ENCODE measurements around the gene ART5. TPM values are rescaled to one million over a fixed set of nuclear protein-coding genes. Genes with fewer than 3 reads are reported as not detected.
A peak's percentile ranks its signal among the peaks of the same experiment; 100 is the strongest.

The ART5 gene
- total RNA-seq, 5 donors from 2014 or later (not counting 1 experiment from before 2014, with no cell fraction given), result not detected

DNA sequence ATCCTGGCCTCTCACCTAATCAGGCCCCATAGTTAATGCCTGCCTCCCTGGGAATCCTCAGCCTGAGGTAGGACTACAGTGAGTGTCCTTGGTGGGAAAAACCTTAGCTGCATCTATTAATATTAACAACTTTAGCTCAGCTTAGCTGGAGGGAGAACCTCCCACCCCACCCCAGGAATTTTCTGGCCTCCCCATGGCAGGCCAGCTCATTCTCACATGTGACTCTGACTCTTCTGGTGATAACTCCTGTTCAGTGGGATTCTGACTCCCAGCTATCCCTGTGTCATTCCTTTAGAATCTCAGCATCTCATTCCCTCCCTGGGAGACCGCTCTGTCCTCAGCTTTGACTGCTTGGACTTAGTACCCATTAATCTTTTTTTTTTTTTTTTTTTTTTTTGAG lies 14.5 kb downstream of the ART5 start:
- no peaks in the 10 kb centered on the region for H3K36me3 ChIP-seq (ENCODE audit: control insufficient read depth in 2 of 2, extremely low read depth in 1 of 2, insufficient read depth in 1 of 2, low read length in 1 of 2)
- peaks cover 0 to 4% of the 10 kb centered on the region in 2 donors for H3K27me3 Mint-ChIP-seq
- CTCF ChIA-PET, result no interaction called here
- no peak overlapping the region for H3K27ac Mint-ChIP-seq
- H3K9me3 Mint-ChIP-seq, result no peaks in the 10 kb centered on the region
- no peaks in the 10 kb centered on the region for H3K27me3 ChIP-seq (replicated peaks in 1 of 2; ENCODE audit: control insufficient read depth in 2 of 2, extremely low read depth in 1 of 2, insufficient read depth in 2 of 2, low read length in 1 of 2)
- DNase-seq, result no peak
- H3K27ac ChIP-seq (ENCODE audit: low read length), result no peak overlapping the region
- no CpG with 5 or more reads among the region's 1 CpG for WGBS (ENCODE audit: insufficient coverage)
- POLR2A ChIA-PET, result no interaction called here
- H3K4me3 Mint-ChIP-seq, result no peak overlapping the region
- peaks cover 0 to 2% of the 10 kb centered on the region in 2 experiments for H3K4me1 ChIP-seq (ENCODE audit: control insufficient read depth in 1 of 2, extremely low read depth in 1 of 2, insufficient read depth in 2 of 2, low read length in 2 of 2)
- no peaks in the 10 kb centered on the region for H3K36me3 Mint-ChIP-seq
- H3K9me3 ChIP-seq, result no peaks in the 10 kb centered on the region
- no peak overlapping the region for H3K4me3 ChIP-seq (ENCODE audit: control insufficient read depth in 1 of 2, extremely low read depth in 1 of 2, low read length in 1 of 2)
- ATAC-seq (replicated peaks in 1 of 4), result no peak
- peaks cover 1 to 10% (median 9%) of the 10 kb centered on the region in 3 donors for H3K4me1 Mint-ChIP-seq

- Mint-ChIP-seq H3K27me3 (peaks cover 0 to 4% of the 10 kb centered on the region in 2 donors), H3K27ac (no peak overlapping the region), H3K4me3 (no peak overlapping the region), H3K4me1 (peaks cover 1 to 10% (median 9%) of the 10 kb centered on the region in 3 donors), H3K36me3 (no peaks in the 10 kb centered on the region), H3K9me3 (no peaks in the 10 kb centered on the region)
- Histone ChIP-seq H3K4me1 (ENCODE audit: control insufficient read depth in 1 of 2, extremely low read depth in 1 of 2, insufficient read depth in 2 of 2, low read length in 2 of 2) (peaks cover 0 to 2% of the 10 kb centered on the region in 2 experiments), H3K4me3 (ENCODE audit: control insufficient read depth in 1 of 2, extremely low read depth in 1 of 2, low read length in 1 of 2) (no peak overlapping the region), H3K27ac (ENCODE audit: low read length) (no peak overlapping the region), H3K27me3 (replicated peaks in 1 of 2; ENCODE audit: control insufficient read depth in 2 of 2, extremely low read depth in 1 of 2, insufficient read depth in 2 of 2, low read length in 1 of 2) (no peaks in the 10 kb centered on the region), H3K9me3 (no peaks in the 10 kb centered on the region), H3K36me3 (ENCODE audit: control insufficient read depth in 2 of 2, extremely low read depth in 1 of 2, insufficient read depth in 1 of 2, low read length in 1 of 2) (no peaks in the 10 kb centered on the region)
- WGBS (ENCODE audit: insufficient coverage), result 49% methylated on average over 18 of the region's 23 CpGs
- ChIA-PET POLR2A (no interaction called here), CTCF (no interaction called here)
- DNase-seq, result peak in 4 of 35 experiments; percentile 11 to 26 (median 18)
- peak in 2 of 4 experiments; percentile 40 to 60 for ATAC-seq (replicated peaks in 1 of 4)
Observed at GRCh38 chr11:3626250-3626960, 15.4 kb downstream of the ART5 start.

GRCh38 chr11:3623767-3624458 lies 17.9 kb downstream of the ART5 start:
- no peak overlapping the region for H3K27ac ChIP-seq (ENCODE audit: low read length)
- WGBS (ENCODE audit: insufficient coverage), result 50% methylated on average over 2 of the region's 8 CpGs
- DNase-seq (no peak), ATAC-seq (replicated peaks in 1 of 4) (no peak)
- Mint-ChIP-seq H3K27me3 (peaks cover 0 to 4% of the 10 kb centered on the region in 2 donors), H3K4me1 (peaks cover 1 to 10% (median 9%) of the 10 kb centered on the region in 3 donors), H3K4me3 (no peak overlapping the region), H3K9me3 (no peaks in the 10 kb centered on the region), H3K27ac (no peak overlapping the region), H3K36me3 (no peaks in the 10 kb centered on the region)
- H3K27me3 ChIP-seq (replicated peaks in 1 of 2; ENCODE audit: control insufficient read depth in 2 of 2, extremely low read depth in 1 of 2, insufficient read depth in 2 of 2, low read length in 1 of 2), result no peaks in the 10 kb centered on the region
- H3K36me3 ChIP-seq (ENCODE audit: control insufficient read depth in 2 of 2, extremely low read depth in 1 of 2, insufficient read depth in 1 of 2, low read length in 1 of 2), result no peaks in the 10 kb centered on the region
- CTCF ChIA-PET, result interaction anchor here in 1 of 2 donors (0.5 kb wide), 1 partner anchor 158 kb away, joined by 4 read pairs; no protein-coding TSS in a partner anchor
- POLR2A ChIA-PET, result no interaction called here
- H3K4me3 ChIP-seq (ENCODE audit: control insufficient read depth in 1 of 2, extremely low read depth in 1 of 2, low read length in 1 of 2), result no peak overlapping the region
- peaks cover 0 to 2% of the 10 kb centered on the region in 2 experiments for H3K4me1 ChIP-seq (ENCODE audit: control insufficient read depth in 1 of 2, extremely low read depth in 1 of 2, insufficient read depth in 2 of 2, low read length in 2 of 2)
- H3K9me3 ChIP-seq, result no peaks in the 10 kb centered on the region

DNA sequence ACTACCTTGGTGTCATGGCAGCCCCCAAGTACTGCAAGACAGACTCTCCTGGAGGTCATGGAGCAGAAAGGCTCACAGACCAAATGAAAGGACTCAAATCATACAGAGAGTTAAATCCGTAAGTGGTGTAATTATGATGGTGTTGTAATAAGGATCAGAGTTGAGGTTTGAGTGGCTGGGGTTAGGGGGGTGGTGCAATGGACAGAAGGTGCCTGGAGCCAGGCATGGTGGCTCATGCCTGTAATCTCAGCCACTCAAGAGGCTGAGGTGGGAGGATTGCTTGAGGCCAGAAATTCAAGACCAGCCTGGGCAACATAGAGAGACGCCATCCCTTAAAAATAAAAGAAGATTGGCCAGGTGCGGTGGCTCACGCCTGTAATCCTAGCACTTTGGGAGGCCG lies 18.7 kb downstream of the ART5 start:
- ChIA-PET CTCF (no interaction called here), POLR2A (no interaction called here)
- Histone ChIP-seq H3K4me3 (ENCODE audit: control insufficient read depth in 1 of 2, extremely low read depth in 1 of 2, low read length in 1 of 2) (no peak overlapping the region), H3K27ac (ENCODE audit: low read length) (no peak overlapping the region), H3K9me3 (no peaks in the 10 kb centered on the region), H3K4me1 (ENCODE audit: control insufficient read depth in 1 of 2, extremely low read depth in 1 of 2, insufficient read depth in 2 of 2, low read length in 2 of 2) (peaks cover 0 to 2% of the 10 kb centered on the region in 2 experiments), H3K27me3 (replicated peaks in 1 of 2; ENCODE audit: control insufficient read depth in 2 of 2, extremely low read depth in 1 of 2, insufficient read depth in 2 of 2, low read length in 1 of 2) (no peaks in the 10 kb centered on the region), H3K36me3 (ENCODE audit: control insufficient read depth in 2 of 2, extremely low read depth in 1 of 2, insufficient read depth in 1 of 2, low read length in 1 of 2) (no peaks in the 10 kb centered on the region)
- Mint-ChIP-seq H3K4me3 (no peak overlapping the region), H3K27me3 (peaks cover 0 to 4% of the 10 kb centered on the region in 2 donors), H3K36me3 (no peaks in the 10 kb centered on the region), H3K27ac (no peak overlapping the region), H3K9me3 (no peaks in the 10 kb centered on the region), H3K4me1 (peaks cover 1 to 10% (median 9%) of the 10 kb centered on the region in 3 donors)
- 89% methylated on average over 5 of the region's 5 CpGs for WGBS (ENCODE audit: insufficient coverage)
- ATAC-seq (replicated peaks in 1 of 4) (no peak), DNase-seq (no peak)

DNA sequence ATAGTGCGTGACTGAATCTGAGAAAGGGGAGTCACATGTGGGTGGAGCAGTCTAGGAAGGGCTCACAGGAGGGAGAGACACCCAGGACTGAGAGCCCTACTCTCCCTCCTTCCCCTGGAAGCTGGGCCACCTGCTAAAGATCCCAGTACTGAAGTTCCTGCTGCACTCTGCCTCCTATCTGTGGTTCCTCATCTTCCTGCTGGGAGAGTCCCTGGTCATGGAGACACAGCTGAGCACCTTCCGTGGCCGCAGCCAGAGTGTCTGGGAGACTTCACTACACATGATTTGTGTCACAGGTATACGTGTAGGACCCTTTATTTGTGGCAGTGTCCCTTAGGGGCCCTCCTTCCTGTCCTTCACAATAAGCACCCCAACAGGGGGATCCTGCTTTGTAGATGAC lies 19.3 kb downstream of the ART5 start:
- ATAC-seq (replicated peaks in 1 of 4) (no peak), DNase-seq (no peak)
- peaks cover 0 to 4% of the 10 kb centered on the region in 2 donors for H3K27me3 Mint-ChIP-seq
- H3K4me1 Mint-ChIP-seq, result peaks cover 1 to 10% (median 9%) of the 10 kb centered on the region in 3 donors
- Histone ChIP-seq H3K27me3 (replicated peaks in 1 of 2; ENCODE audit: control insufficient read depth in 2 of 2, extremely low read depth in 1 of 2, insufficient read depth in 2 of 2, low read length in 1 of 2) (no peaks in the 10 kb centered on the region), H3K27ac (ENCODE audit: low read length) (no peak overlapping the region), H3K36me3 (ENCODE audit: control insufficient read depth in 2 of 2, extremely low read depth in 1 of 2, insufficient read depth in 1 of 2, low read length in 1 of 2) (no peaks in the 10 kb centered on the region), H3K4me3 (ENCODE audit: control insufficient read depth in 1 of 2, extremely low read depth in 1 of 2, low read length in 1 of 2) (no peak overlapping the region), H3K4me1 (ENCODE audit: control insufficient read depth in 1 of 2, extremely low read depth in 1 of 2, insufficient read depth in 2 of 2, low read length in 2 of 2) (peaks cover 0 to 2% of the 10 kb centered on the region in 2 experiments), H3K9me3 (no peaks in the 10 kb centered on the region)
- ChIA-PET CTCF (no interaction called here), POLR2A (no interaction called here)
- no peak overlapping the region for H3K4me3 Mint-ChIP-seq
- 0% methylated on average over 1 of the region's 4 CpGs for WGBS (ENCODE audit: insufficient coverage)
- no peaks in the 10 kb centered on the region for H3K9me3 Mint-ChIP-seq
- no peak overlapping the region for H3K27ac Mint-ChIP-seq
- H3K36me3 Mint-ChIP-seq, result no peaks in the 10 kb centered on the region

DNA sequence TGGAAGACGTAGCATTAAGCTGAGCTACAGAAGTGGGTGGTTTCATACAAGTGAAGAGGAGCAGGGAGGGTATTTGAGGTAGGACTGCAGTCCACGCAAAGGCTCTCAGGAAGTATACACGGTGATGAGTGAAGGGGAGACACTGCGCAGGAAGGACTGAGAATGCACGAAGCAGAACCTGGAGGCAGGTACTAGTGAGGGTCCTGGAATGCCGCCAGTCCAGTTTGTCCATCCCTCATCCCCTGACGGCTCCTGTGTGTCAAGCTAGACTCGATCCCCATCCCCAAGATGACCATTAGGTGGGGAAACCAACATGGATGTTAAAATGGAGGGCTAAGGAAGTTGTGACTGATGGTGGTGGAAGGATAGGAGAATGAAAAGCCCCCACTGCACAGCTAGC lies 23.8 kb downstream of the ART5 start:
- Mint-ChIP-seq H3K9me3 (no peaks in the 10 kb centered on the region), H3K4me1 (peaks cover 13 to 15% (median 13%) of the 10 kb centered on the region in 3 donors), H3K36me3 (no peaks in the 10 kb centered on the region), H3K4me3 (no peak overlapping the region), H3K27me3 (no peaks in the 10 kb centered on the region), H3K27ac (no peak overlapping the region)
- 85% methylated on average over 5 of the region's 8 CpGs for WGBS (ENCODE audit: insufficient coverage)
- H3K4me3 ChIP-seq (ENCODE audit: control insufficient read depth in 1 of 2, extremely low read depth in 1 of 2, low read length in 1 of 2), result no peak overlapping the region
- CTCF ChIA-PET, result interaction anchor here in 1 of 2 donors (1.2 kb wide), 1 partner anchor 8 kb away, joined by 3 read pairs; no protein-coding TSS in a partner anchor
- H3K9me3 ChIP-seq, result no peaks in the 10 kb centered on the region
- POLR2A ChIA-PET, result no interaction called here
- peaks cover 0 to 8% of the 10 kb centered on the region in 2 experiments for H3K27me3 ChIP-seq (replicated peaks in 1 of 2; ENCODE audit: control insufficient read depth in 2 of 2, extremely low read depth in 1 of 2, insufficient read depth in 2 of 2, low read length in 1 of 2)
- DNase-seq (no peak), ATAC-seq (replicated peaks in 1 of 4) (no peak)
- H3K27ac ChIP-seq (ENCODE audit: low read length), result no peak overlapping the region
- peaks cover 0 to 8% of the 10 kb centered on the region in 2 experiments for H3K4me1 ChIP-seq (ENCODE audit: control insufficient read depth in 1 of 2, extremely low read depth in 1 of 2, insufficient read depth in 2 of 2, low read length in 2 of 2)
- no peaks in the 10 kb centered on the region for H3K36me3 ChIP-seq (ENCODE audit: control insufficient read depth in 2 of 2, extremely low read depth in 1 of 2, insufficient read depth in 1 of 2, low read length in 1 of 2)

Data from T-cell (primary cell).